ELR (cell line): ENCODE results near the gene TRMT2A.

ENCODE experiments used
- DNase-seq: peaks from one replicate; pipeline ENCODE4 v3.0.0-alpha.2; 2015; ENCODE audit warnings: low read depth

TRMT2A gene

GRCh38 chr22:20116376-20116950, 563 bp downstream of the TRMT2A start:
- DNase-seq = no peak

DNA sequence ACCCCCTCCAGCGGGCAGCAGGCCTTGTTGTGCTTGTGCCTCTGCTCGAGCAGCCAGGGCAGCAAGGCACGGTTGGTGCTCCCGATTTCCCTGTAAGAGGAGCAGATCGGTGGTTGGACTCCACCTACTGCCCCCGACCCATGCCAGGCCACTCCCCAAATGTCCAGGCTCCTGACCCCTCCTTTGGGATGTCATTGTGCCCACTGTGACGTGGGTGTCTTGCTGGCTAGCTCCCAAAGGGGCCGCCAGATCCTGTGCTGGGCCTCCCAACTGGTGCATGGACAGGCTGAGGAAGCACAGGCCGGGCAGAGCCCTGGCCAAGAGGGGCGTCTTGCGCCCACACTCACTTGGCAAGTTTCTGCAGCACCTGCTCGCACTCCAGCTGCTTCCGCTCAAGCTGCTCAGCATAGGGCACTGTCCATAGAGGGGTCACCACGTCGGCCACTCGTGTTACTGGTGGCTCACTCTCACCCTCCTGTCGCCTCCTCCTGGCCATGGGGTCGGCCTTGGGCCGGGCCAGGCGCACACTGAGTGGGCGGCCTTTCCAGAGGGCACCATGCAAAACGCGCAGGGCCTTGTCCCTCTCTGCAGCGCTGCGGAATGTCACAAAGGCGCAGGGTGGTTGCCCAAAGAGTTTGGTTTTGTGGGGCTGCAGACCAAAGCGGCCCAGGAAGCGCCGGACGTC, 1.2 kb downstream of the TRMT2A start, which contains the start of gene RANBP1:
Gene RANBP1 (plus strand): TSS at position 414 of the 685 bp plus-strand sequence. CDS start 81 bp downstream, at position 495.
- no peak for DNase-seq

DNA sequence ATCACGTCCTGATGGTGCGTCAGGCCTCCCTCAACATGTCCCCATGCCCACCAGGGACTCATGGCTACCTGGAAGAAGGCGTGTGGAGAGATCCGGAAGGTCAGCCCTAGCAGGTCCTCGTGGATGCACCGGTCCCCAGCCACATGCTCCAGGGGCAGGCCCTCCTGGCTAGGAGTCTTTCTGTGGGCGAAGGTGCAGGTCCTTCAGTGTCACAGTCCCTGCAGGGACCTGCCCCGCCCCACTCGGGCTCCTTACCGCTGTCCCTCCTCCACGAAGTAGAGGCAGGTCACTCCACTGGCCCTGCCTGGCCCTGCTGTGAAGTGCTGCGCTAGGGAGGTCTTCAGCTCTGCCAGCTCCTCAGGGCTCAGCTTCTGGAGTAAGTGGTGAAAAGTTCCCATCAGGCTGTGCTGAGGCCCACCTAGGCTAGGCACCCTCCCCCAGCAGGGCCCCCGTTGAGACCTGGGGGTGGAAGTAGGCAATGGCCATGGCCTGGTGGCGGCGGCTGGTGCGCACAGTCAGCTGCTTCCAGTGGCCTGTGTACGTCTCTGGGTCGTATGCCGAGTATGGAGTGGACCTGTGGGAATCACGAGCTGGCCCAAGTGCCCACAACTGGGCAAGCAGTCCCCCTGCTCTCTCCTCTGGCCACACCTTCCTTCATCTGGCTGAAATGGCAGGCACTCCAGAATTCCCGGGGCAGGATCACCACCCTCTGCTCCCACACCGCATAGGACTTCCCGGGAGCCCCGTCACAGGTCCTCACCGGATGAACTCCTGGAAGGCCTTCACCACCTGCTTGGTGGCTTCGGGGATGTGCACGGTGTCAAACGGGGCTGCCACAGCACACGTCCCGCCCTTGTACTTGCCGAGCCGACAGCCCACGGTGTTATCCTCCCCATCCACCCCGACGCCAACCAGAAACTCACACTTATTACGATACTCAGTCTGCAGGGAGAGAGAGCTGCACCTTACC, 2.2 kb downstream of the TRMT2A start:
- DNase-seq = no peak

DNA sequence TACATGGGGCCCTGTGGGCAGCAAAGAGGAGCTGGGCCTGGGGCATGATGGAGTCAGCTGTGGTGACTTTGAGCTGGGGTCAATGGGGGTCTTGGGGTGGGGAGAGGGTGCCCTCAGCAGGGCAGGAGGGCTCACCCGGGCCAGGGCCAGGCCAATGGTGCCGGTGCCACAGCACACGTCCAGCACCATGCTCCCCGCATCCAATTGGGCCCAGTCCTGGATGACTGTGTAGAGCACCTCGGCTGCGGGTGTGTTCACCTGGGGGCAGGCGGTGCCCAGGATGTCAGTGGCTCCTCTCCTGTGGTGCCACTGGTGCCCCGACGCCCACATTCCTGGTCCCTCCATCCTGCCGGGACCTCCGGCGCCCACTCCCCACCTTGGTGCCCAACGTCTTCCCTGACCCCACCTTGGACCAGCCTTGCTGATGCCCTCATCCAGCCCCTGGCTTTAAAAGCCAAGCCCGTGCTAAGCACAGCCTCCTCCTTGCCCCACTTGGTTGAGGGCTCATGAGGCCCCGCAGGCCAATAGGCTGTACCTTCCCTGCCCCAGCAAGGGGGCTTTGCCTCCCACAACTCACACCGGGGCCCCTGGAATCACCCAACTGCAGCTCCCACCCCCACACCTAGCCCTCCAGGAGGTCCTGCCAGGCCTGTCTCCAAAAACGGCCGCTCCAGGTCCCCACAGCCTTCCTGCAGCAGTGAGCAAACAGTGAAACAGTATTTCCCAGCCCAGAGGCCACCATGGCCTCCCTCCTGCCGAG, 3.3 kb downstream of the TRMT2A start:
- no peak for DNase-seq

DNA sequence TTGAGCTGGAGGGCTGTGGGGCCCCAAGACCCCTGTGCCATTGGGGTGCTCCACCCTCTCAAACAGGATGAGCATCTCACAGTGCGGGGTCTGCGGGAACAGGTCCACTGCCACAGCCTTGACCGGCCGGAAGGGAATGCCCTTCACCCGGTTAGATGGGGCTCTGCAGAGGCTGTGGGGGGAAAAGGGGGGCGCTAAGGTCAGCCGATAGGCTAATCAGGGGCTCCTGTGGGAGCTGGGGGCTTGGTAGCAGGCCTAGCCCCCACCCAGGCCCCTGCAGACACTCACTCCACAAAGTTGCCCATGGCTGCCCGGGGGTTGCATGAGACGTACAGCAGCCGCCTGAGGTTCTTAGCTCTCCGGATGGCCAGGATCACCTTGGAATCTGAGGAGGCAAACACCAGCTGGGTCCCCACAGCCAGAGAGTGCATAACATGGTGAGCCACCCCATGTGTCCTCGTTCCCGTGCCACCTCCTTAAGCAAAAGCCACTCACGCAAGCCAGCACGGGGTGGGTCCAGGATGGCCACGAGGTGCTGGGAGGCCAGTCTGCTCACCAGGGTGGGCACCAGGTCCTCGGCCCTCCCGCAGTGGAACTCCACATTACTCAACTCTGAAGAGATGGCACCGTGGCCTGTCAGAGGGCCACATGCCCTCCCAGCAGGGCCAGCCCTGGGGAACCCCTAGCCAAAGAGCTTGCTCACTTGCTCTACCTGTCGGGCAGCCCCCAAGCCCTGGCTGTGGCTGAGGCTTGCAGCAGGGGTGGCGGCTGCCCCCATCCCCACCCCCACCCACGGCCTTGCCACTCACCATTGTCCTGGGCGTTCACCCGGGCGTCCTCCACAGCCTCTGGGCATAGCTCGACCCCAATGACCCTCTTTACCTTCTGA, 4.2 kb downstream of the TRMT2A start:
- no peak for DNase-seq

DNA sequence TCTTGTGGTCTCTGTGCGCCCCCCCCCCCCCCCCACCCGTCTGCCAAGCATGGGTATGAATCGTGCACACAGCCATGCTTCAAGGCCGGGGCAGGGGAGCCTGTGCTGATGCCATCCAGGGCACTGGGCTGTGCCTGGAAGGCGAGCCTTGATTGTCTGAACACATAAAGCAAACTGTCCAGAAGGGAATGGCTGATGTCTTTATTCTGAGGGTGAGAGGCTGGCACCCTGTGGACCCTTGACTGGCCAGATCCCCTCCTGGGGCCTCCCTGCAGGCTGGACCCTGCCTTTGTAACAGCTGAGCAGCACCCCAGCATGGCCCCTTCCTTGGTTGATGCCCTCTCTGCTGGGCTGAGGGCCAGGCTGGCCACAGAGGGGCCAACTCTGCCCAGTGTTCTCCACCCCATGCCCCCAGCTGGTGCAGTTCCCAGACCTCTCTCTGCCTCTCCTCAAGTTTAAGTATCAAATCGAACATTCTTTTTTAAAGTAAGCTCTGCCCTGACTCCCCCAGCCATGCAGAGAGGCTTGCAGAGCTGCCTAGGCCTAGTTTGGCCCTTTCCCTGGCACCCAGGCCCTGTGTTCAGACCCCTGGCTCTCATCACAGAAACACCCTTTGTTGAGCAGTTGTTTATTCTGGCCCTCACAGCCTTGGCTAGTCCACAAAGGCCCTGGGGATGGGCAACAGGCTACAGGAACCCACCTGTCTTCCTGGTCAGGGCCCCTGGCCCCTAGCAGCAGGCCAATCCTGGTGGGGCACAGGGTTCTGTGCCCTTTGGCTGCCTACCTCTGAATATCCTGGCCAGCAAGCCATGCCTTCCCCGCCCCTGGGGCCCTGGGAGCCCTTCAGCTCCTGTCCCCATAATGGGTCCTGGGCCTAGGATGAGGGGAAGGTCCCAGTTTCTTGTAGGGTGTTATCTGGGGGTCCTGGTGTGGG, 5.1 kb downstream of the TRMT2A start:
- no peak for DNase-seq

- DNase-seq = peak; percentile 71
Observed at GRCh38 chr22:20111045-20111688, 5.9 kb downstream of the TRMT2A start.

GRCh38 chr22:20110359-20110985, 6.6 kb downstream of the TRMT2A start:
- DNase-seq = no peak

DNA sequence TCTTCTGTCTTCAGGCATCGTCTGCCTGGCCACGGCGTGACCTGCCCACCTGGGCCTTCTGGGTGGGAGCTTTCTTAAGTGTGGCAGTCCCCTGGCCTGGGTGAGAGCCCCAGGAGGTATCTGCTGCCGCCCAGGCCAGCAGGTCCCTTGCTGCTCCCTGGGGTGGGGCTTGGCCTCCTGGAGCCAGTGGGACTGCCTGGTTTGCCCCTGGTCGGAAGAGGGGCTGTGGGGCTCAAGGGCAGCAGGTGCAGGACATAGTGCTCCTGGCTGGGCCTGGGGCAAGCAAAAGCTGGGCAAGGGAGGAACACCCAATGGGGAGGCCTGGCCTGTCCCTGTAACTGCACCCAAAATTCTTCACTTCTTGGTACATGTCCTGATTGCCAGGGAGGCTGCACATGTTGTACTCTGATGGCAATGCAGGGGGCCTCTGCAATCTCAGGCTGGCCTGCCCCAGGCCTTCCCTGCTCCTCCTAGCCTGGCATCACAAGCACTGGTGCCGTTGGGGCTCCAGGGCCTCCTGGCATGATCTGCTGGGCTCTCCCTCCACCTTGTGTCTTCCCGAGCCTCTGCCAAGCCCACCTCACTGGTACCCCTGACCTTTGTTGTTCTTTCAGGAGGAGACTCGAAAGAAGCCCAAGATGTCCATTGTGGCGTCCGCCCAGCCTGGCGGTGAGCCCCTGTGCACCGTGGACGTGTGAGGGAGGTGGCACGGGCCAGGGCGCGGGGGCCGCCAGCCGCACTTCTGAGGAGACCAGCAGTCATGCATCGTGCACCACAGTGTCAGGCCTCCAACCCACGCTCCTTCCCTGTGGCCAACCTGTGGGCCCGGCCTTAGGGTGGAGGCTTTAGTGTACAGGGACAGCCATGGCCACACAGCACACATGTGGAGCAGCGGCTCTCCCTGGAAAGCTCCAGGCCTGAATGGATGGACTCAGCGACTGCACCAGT, 7.3 kb downstream of the TRMT2A start:
- no peak for DNase-seq

DNA sequence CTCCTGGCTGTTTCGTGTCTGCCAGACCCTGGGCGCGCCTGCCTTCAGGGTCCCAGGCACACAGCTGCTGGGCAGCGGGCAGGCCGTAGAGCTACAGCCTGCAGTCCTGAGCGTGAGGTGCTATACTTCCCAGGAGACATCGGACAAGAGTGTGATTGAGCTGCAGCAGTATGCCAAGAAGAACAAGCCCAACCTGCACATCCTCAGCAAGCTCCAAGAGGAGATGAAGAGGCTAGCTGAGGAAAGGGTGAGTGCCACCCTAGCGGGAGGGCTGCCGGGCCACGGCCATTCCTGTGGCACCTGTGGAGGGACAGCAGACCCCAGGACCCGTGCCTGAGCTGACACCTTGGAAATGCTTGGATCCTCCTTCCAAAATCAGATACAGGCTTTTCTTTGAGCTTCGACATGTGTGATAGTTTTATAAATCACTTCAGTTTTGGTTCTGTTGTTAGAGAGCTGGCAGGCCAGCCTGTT, 8.2 kb downstream of the TRMT2A start:
- DNase-seq = no peak

GRCh38 chr22:20107951-20108756, 8.9 kb downstream of the TRMT2A start:
- DNase-seq = no peak

- DNase-seq = no peak
Observed at GRCh38 chr22:20107471-20107901, 9.5 kb downstream of the TRMT2A start.

DNA sequence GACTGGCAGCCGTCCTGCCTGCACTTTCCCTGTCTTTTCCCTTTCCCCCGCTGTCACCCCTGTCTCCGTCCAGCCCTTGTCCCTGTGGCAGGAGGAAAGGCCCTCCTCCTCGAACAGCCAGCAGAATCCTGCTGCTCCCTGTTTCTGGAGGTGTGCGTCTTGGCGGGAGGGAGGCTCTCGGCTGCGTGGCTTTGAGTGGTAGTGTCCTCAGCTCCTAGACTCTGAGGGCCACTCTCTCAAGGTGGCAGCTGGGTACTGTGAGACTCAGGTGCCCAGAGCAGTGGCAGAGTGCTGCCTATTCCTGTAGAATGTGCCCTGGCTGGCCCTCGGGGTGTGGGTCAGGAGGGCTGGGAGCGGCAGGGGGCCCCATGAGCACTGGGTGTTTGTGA, 10.2 kb downstream of the TRMT2A start:
- DNase-seq = no peak

GRCh38 chr22:20106205-20106848, 10.7 kb downstream of the TRMT2A start:
- no peak for DNase-seq

DNA sequence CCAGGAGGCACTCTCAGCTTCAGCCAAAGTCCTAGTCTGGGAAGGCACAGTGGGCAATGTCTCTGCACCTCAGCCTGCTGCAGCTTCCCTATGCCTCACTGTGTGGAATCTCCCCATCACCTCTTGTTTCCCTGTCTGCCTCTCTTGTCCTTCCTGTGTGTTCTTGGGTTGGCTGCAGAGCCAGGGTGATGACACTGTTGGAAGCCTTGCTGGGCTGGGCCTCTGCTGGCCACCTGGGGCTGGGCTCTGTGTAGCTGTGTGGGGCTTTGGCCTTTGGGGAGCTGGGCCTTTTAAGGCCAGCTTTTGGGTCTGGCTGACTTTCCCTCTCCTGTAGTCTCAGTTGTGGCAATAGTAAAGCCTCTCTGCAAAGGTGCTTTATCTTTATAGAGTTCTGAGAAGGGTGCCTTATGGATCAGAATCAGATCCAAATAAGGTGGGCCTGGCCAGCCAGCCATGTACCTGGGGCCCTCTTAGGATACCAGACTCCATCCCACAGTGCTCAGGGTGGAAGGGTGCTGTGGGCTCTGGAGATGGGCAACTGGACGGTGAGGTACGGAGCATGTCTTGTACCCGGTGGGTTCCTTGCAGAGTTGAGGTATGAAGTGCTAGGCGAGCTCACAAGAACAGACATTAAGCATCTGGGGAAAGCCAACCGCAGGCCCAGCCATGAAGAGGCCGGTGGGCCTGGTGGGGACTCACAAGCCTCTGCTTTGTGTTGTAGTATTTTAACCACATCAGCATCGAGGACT, 11.4 kb downstream of the TRMT2A start:
- DNase-seq = no peak
